ENCODE data around the gene KLK5. TPM values are rescaled to one million over a fixed set of nuclear protein-coding genes. Genes with fewer than 3 reads are reported as not detected.

KLK5 gene
- total and polyA plus RNA-seq, 12 donors, result not detected

- no peak overlapping the region for H3K4me3 ChIP-seq
- intact Hi-C loops (cut with DNase I), result no loop called here
- H3K9me3 ChIP-seq, result no peaks in the 10 kb centered on the region
- no peaks in the 10 kb centered on the region for H3K36me3 ChIP-seq
- WGBS, 2 donors, result 10 to 11% methylated on average over 24 to 29 of the region's 29 CpGs
- ATAC-seq (no peak), DNase-seq (no peak)
- TF ChIP-seq CTCF (IDR thresholded peaks at IDR 0.05), result no peak
- peaks cover 0 to 91% (median 82%) of the 10 kb centered on the region in 7 donors for H3K27me3 ChIP-seq
- peaks cover 0 to 5% (median 0%) of the 10 kb centered on the region in 9 donors for H3K4me1 ChIP-seq
- no peak overlapping the region for H3K27ac ChIP-seq
These were observed 39.8 kb downstream of the KLK5 start for GRCh38 chr19:50912727-50913716.

GRCh38 chr19:50912102-50912599 lies 40.7 kb downstream of the KLK5 start:
- TF ChIP-seq CTCF (IDR thresholded peaks at IDR 0.05), result no peak
- ATAC-seq, result no peak
- no peak for DNase-seq

DNA sequence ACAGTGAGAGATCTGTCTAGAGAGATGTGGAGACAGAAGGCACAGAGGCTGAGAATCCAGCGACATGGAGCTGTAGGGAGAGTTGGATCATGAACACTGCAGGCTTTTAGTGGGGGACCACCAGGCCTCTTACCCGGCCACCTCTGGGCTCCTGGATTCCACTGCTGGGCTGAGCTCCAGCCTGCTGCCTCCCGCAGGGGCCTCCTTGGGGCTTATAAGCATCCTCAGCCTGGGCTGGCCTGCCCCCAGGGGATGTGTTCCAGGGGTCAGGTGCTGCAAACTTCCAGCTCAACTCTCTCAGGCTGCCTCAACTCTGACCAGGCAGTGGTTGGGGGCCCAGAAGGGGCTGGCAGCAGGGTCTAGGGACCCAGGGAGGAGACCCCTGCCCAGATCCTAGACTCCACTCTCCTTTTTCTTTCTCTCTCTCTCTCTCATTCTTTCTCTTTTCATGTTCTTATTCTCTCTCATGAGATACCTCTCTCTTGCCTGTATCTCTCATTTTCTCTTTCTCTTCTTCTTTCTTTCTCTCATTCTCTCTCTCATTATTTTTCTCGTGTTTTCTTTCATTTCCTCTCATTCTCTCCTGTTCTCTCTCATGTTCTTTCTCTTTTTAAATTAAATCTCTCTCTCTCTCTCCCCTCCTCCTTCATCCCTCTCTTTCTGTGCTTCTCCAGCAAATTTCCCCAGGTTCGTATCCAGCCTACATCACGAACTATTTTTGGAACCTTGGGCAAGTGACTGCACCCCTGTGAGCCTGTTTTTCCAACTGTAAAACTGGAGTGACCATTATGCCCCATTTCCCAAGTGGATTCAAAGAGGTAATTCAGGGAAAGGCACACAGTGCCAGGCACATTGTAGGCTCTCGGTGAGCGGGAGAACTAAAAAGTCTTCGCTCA lies 41.4 kb downstream of the KLK5 start, which contains the start of gene KLK4:
Gene KLK4, minus strand, starts transcription at position 190 of the 896 bp plus-strand sequence. CDS start 657 bp downstream, outside the sequence.
- Histone ChIP-seq H3K4me1 (peaks cover 0 to 5% (median 0%) of the 10 kb centered on the region in 9 donors), H3K27me3 (peaks cover 0 to 90% (median 86%) of the 10 kb centered on the region in 7 donors), H3K36me3 (no peaks in the 10 kb centered on the region), H3K9me3 (no peaks in the 10 kb centered on the region), H3K4me3 (no peak within 1 kb of the TSS), H3K27ac (no peak within 1 kb of the TSS)
- 59 to 60% methylated on average over 9 of the region's 9 CpGs for WGBS, 2 donors
- ATAC-seq (no peak), DNase-seq (no peak)
- intact Hi-C loops (cut with DNase I), result no loop called here
- no peak for TF ChIP-seq CTCF (IDR thresholded peaks at IDR 0.05)

More at GRCh38 chr19:50912102-50912599, 40.7 kb downstream of the KLK5 start:
- peaks cover 0 to 5% (median 0%) of the 10 kb centered on the region in 9 donors for H3K4me1 ChIP-seq
- no peaks in the 10 kb centered on the region for H3K36me3 ChIP-seq
- H3K9me3 ChIP-seq, result no peaks in the 10 kb centered on the region
- H3K27me3 ChIP-seq, result peaks cover 0 to 91% (median 86%) of the 10 kb centered on the region in 7 donors
- WGBS, 2 donors, result 13 to 18% methylated on average over 21 of the region's 21 CpGs
- intact Hi-C loops (cut with DNase I), result no loop called here
- H3K27ac ChIP-seq, result no peak overlapping the region
- H3K4me3 ChIP-seq, result no peak overlapping the region

DNA sequence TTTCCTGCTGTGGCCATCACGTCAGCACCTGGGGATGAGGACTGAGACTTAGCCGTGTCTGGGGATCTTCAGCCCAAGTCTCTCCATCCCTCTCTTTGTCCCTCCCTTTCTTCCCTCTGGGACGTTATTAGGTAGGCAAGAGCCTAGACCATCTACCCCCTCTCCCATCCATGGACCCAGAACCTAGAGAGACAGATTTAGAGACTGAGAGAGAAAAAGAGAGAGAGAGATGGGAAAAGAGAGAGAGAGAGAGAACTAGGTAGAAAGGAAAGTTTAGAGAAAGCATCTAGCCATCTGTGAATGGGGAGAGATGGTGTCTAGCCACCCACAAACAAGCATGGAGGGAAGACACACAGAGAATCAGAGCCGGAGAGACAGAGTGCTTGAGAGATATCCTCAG lies 42.1 kb downstream of the KLK5 start:
- H3K9me3 ChIP-seq, result no peaks in the 10 kb centered on the region
- no peaks in the 10 kb centered on the region for H3K36me3 ChIP-seq
- intact Hi-C loops (cut with DNase I), result no loop called here
- 51 to 65% methylated on average over 4 of the region's 4 CpGs for WGBS, 2 donors
- no peak for DNase-seq
- ATAC-seq, result no peak
- H3K4me3 ChIP-seq, result no peak overlapping the region
- H3K27ac ChIP-seq, result no peak overlapping the region
- TF ChIP-seq CTCF (IDR thresholded peaks at IDR 0.05), result no peak
- H3K4me1 ChIP-seq, result peaks cover 0 to 5% (median 0%) of the 10 kb centered on the region in 9 donors
- H3K27me3 ChIP-seq, result peaks cover 0 to 90% (median 84%) of the 10 kb centered on the region in 7 donors
